ENCODE data around the gene FUZ.
A peak's percentile ranks its signal among the peaks of the same experiment; 100 is the strongest.

FUZ gene

GRCh38 chr19:49812997-49813861, at the start of gene FUZ:
FUZ (minus strand) TSS chr19:49813292; CDS start chr19:49813106, 186 bp downstream.
- peak; percentile 67 to 88 (median 78) for DNase-seq (ENCODE audit: low read depth in 4 of 4, low spot score in 1 of 4)

GRCh38 chr19:49862391-49863253, 49.5 kb upstream of the FUZ start:
- no peak for DNase-seq (ENCODE audit: low read depth in 4 of 4, low spot score in 1 of 4)

- no peak for DNase-seq (ENCODE audit: low read depth in 4 of 4, low spot score in 1 of 4)
Measured at GRCh38 chr19:49861541-49862378, 48.7 kb upstream of the FUZ start.

GRCh38 chr19:49861107-49861506, 48.0 kb upstream of the FUZ start:
- no peak for DNase-seq (ENCODE audit: low read depth in 4 of 4, low spot score in 1 of 4)

- DNase-seq (ENCODE audit: low read depth in 4 of 4, low spot score in 1 of 4): no peak
Measured at GRCh38 chr19:49860336-49861102, 47.4 kb upstream of the FUZ start.

GRCh38 chr19:49859682-49860335, 46.7 kb upstream of the FUZ start:
- DNase-seq (ENCODE audit: low read depth in 4 of 4, low spot score in 1 of 4): no peak

GRCh38 chr19:49858088-49858985, 45.2 kb upstream of the FUZ start:
- no peak for DNase-seq (ENCODE audit: low read depth in 4 of 4, low spot score in 1 of 4)

- no peak for DNase-seq (ENCODE audit: low read depth in 4 of 4, low spot score in 1 of 4)
Measured at GRCh38 chr19:49857838-49858087, 44.7 kb upstream of the FUZ start.

- DNase-seq (ENCODE audit: low read depth in 4 of 4, low spot score in 1 of 4): no peak
Measured at GRCh38 chr19:49857061-49857837, 44.2 kb upstream of the FUZ start.

- DNase-seq (ENCODE audit: low read depth in 4 of 4, low spot score in 1 of 4): no peak
Measured at GRCh38 chr19:49856574-49857021, 43.5 kb upstream of the FUZ start.

GRCh38 chr19:49855676-49856573, 42.8 kb upstream of the FUZ start:
- DNase-seq (ENCODE audit: low read depth in 4 of 4, low spot score in 1 of 4): no peak

GRCh38 chr19:49855277-49855675, 42.2 kb upstream of the FUZ start:
- no peak for DNase-seq (ENCODE audit: low read depth in 4 of 4, low spot score in 1 of 4)

- no peak for DNase-seq (ENCODE audit: low read depth in 4 of 4, low spot score in 1 of 4)
Measured at GRCh38 chr19:49854378-49855263, 41.5 kb upstream of the FUZ start.

GRCh38 chr19:49853852-49854377, 40.8 kb upstream of the FUZ start:
- no peak for DNase-seq (ENCODE audit: low read depth in 4 of 4, low spot score in 1 of 4)

- no peak for DNase-seq (ENCODE audit: low read depth in 4 of 4, low spot score in 1 of 4)
Measured at GRCh38 chr19:49852631-49853126, 39.6 kb upstream of the FUZ start.
